ENCODE results near the gene SENP1.

SENP1 gene

GRCh38 chr12:48023386-48023785, 82.5 kb downstream of the SENP1 start:
- H2AFZ ChIP-seq (ENCODE audit: low read length) = no peak overlapping the region
- H3K36me3 ChIP-seq (ENCODE audit: insufficient read depth, low read length) = no peaks in the 10 kb centered on the region
- no peaks in the 10 kb centered on the region for H3K79me2 ChIP-seq (ENCODE audit: insufficient read depth, low read length)
- peaks cover 16% of the 10 kb centered on the region for H3K4me1 ChIP-seq (ENCODE audit: insufficient read depth, low read length, poor library complexity, severe bottlenecking)
- H3K9ac ChIP-seq (ENCODE audit: low read depth, low read length, poor library complexity, severe bottlenecking) = no peak overlapping the region
- no peak for TF ChIP-seq EZH2phosphoT487 (IDR thresholded peaks at IDR 0.05; ENCODE audit: borderline replicate concordance)
- no peaks in the 10 kb centered on the region for H3K27me3 ChIP-seq (ENCODE audit: insufficient read depth, low read length, poor library complexity, severe bottlenecking)
- H3K4me2 ChIP-seq (ENCODE audit: low read depth, low read length, poor library complexity, severe bottlenecking) = no peak overlapping the region
- no peaks in the 10 kb centered on the region for H3F3A ChIP-seq (ENCODE audit: low read depth)
- no peak overlapping the region for H3K4me3 ChIP-seq (ENCODE audit: low read length, poor library complexity, severe bottlenecking)
- no peaks in the 10 kb centered on the region for H3K9me3 ChIP-seq (ENCODE audit: insufficient read depth, low read depth, low read length)
- no peaks in the 10 kb centered on the region for H3K9me2 ChIP-seq (replicated peaks; ENCODE audit: low read depth, low read length)
- no peaks in the 10 kb centered on the region for H4K20me1 ChIP-seq (ENCODE audit: insufficient read depth, low read length, poor library complexity, severe bottlenecking)

- Histone ChIP-seq H3K4me2 (ENCODE audit: low read depth, low read length, poor library complexity, severe bottlenecking) (no peak overlapping the region), H3K9ac (ENCODE audit: low read depth, low read length, poor library complexity, severe bottlenecking) (no peak overlapping the region), H3F3A (ENCODE audit: low read depth) (no peaks in the 10 kb centered on the region), H3K27me3 (ENCODE audit: insufficient read depth, low read length, poor library complexity, severe bottlenecking) (no peaks in the 10 kb centered on the region), H3K9me3 (ENCODE audit: insufficient read depth, low read depth, low read length) (no peaks in the 10 kb centered on the region), H3K4me1 (ENCODE audit: insufficient read depth, low read length, poor library complexity, severe bottlenecking) (peaks cover 16% of the 10 kb centered on the region), H2AFZ (ENCODE audit: low read length) (no peak overlapping the region), H4K20me1 (ENCODE audit: insufficient read depth, low read length, poor library complexity, severe bottlenecking) (no peaks in the 10 kb centered on the region), H3K36me3 (ENCODE audit: insufficient read depth, low read length) (no peaks in the 10 kb centered on the region), H3K79me2 (ENCODE audit: insufficient read depth, low read length) (no peaks in the 10 kb centered on the region), H3K9me2 (replicated peaks; ENCODE audit: low read depth, low read length) (no peaks in the 10 kb centered on the region), H3K4me3 (ENCODE audit: low read length, poor library complexity, severe bottlenecking) (no peak overlapping the region)
- TF ChIP-seq CTCF (conservative IDR thresholded peaks at IDR 0.05; ENCODE audit: low read length) = no peak
These were observed 83.0 kb downstream of the SENP1 start for GRCh38 chr12:48022676-48023385.

GRCh38 chr12:48022180-48022521, 83.7 kb downstream of the SENP1 start:
- no peaks in the 10 kb centered on the region for H3K9me2 ChIP-seq (replicated peaks; ENCODE audit: low read depth, low read length)
- H3K36me3 ChIP-seq (ENCODE audit: insufficient read depth, low read length) = no peaks in the 10 kb centered on the region
- no peaks in the 10 kb centered on the region for H3K79me2 ChIP-seq (ENCODE audit: insufficient read depth, low read length)
- no peak overlapping the region for H3K4me2 ChIP-seq (ENCODE audit: low read depth, low read length, poor library complexity, severe bottlenecking)
- H3K4me3 ChIP-seq (ENCODE audit: low read length, poor library complexity, severe bottlenecking) = no peak overlapping the region
- H3K9ac ChIP-seq (ENCODE audit: low read depth, low read length, poor library complexity, severe bottlenecking) = no peak overlapping the region
- no peaks in the 10 kb centered on the region for H4K20me1 ChIP-seq (ENCODE audit: insufficient read depth, low read length, poor library complexity, severe bottlenecking)
- TF ChIP-seq EZH2phosphoT487 (IDR thresholded peaks at IDR 0.05; ENCODE audit: borderline replicate concordance) (no peak), CTCF (conservative IDR thresholded peaks at IDR 0.05; ENCODE audit: low read length) (no peak)
- no peaks in the 10 kb centered on the region for H3K9me3 ChIP-seq (ENCODE audit: insufficient read depth, low read depth, low read length)
- no peaks in the 10 kb centered on the region for H3K27me3 ChIP-seq (ENCODE audit: insufficient read depth, low read length, poor library complexity, severe bottlenecking)
- peaks cover 10% of the 10 kb centered on the region for H3K4me1 ChIP-seq (ENCODE audit: insufficient read depth, low read length, poor library complexity, severe bottlenecking)
- H2AFZ ChIP-seq (ENCODE audit: low read length) = no peak overlapping the region
- no peaks in the 10 kb centered on the region for H3F3A ChIP-seq (ENCODE audit: low read depth)

Data from Loucy (cell line).